HepG2 (cell line): ENCODE results near the gene MSI2. TPM values are rescaled to one million over a fixed set of nuclear protein-coding genes. Genes with fewer than 3 reads are reported as not detected.
A peak's percentile ranks its signal among the peaks of the same experiment; 100 is the strongest.

Source experiments
- ARID2 ChIP-seq: sonication (generic); formaldehyde crosslinking; IDR thresholded peaks from 2 replicates; pipeline ENCODE4 v1.8.1; 2022; ENCODE audit warnings: mild to moderate bottlenecking, missing genetic modification reagents, borderline replicate concordance
- ARID4A ChIP-seq: sonication (generic); formaldehyde crosslinking; IDR thresholded peaks from 2 replicates; pipeline ENCODE4 v1.5.0; 2020; ENCODE audit warnings: mild to moderate bottlenecking, missing genetic modification reagents, borderline replicate concordance
- ARNT2 ChIP-seq: sonication (generic); formaldehyde crosslinking; IDR thresholded peaks from 2 replicates; pipeline ENCODE4 v1.8.0; 2022; ENCODE audit warnings: mild to moderate bottlenecking, low read depth, missing genetic modification reagents, moderate library complexity
- CC2D1A ChIP-seq: sonication (generic); formaldehyde crosslinking; IDR thresholded peaks from 2 replicates; pipeline ENCODE4 v1.8.1; 2023; ENCODE audit warnings: mild to moderate bottlenecking, missing genetic modification reagents
- CENPX ChIP-seq: sonication (generic); formaldehyde crosslinking; IDR thresholded peaks from 2 replicates; pipeline ENCODE4 v1.9.0; 2021; ENCODE audit warnings: mild to moderate bottlenecking, missing genetic modification reagents, moderate library complexity
- KDM1A ChIP-seq: IDR thresholded peaks from 2 replicates; pipeline ENCODE4 v1.6.1; 2016; ENCODE audit warnings: missing compliant biosample characterization
- MTF1 ChIP-seq: sonication (generic); formaldehyde crosslinking; IDR thresholded peaks from 2 replicates; pipeline ENCODE4 v1.5.0; 2020; ENCODE audit warnings: missing genetic modification reagents
- TCF12 ChIP-seq, 2 experiments: fragments of 450-650 bp in 1 of 2; sonication (generic) in 1 of 2; formaldehyde crosslinking in 1 of 2; IDR thresholded peaks; 2 replicates each; pipeline versions ENCODE4 v1.6.1 to v1.8.0; 2017 to 2022; ENCODE audit warnings: antibody characterized with exemption in 1 of 2, mild to moderate bottlenecking in 1 of 2, missing genetic modification reagents in 1 of 2, moderate library complexity in 1 of 2
- ZNF761 ChIP-seq: sonication (generic); formaldehyde crosslinking; conservative IDR thresholded peaks from 2 replicates; pipeline ENCODE4 v1.4.0; 2020; ENCODE audit warnings: mild to moderate bottlenecking, missing genetic modification reagents
- polyA plus RNA-seq, 8 experiments: library from polyadenylated mRNA; depleted of rRNA in 3 of 8; stranded (reverse) in 7 of 8; unstranded in 1 of 8; fragments of >200 nt; fragmentation: Illumina TruSeq in 4 of 8; extraction: Trizol in 4 of 8; gene quantifications; 2 replicates each; pipeline versions ENCODE4 v1.2.1 to v1.2.3, GENCODE V29; 2011 to 2016; ENCODE audit warnings: low read depth in 4 of 8, missing spikeins in 1 of 8, mixed read lengths in 1 of 8; ENCODE audit not compliant: insufficient read depth in 1 of 8
- total RNA-seq, 5 experiments: library from RNA; depleted of rRNA; stranded (reverse); fragments of >200 nt; fragmentation: Illumina TruSeq; extraction: Trizol; gene quantifications; 2 replicates each; pipeline ENCODE4 v1.2.3, GENCODE V29; 2016; ENCODE audit warnings: low read depth in 1 of 5
- TF ChIP-seq, protein P1 (sequence below): IDR thresholded peaks from 2 replicates; pipeline ENCODE4 v1.6.1; 2016; ENCODE audit warnings: mild to moderate bottlenecking, missing biosample characterization, missing genetic modification reagents
- TF ChIP-seq, protein P2 (sequence below): fragments of 450-650 bp; IDR thresholded peaks from 2 replicates; pipeline ENCODE4 v1.6.1; 2017; ENCODE audit warnings: mild to moderate bottlenecking
- TF ChIP-seq, protein P3 (sequence below): sonication (generic); formaldehyde crosslinking; IDR thresholded peaks from 2 replicates; pipeline ENCODE4 v1.9.0; 2021; ENCODE audit warnings: missing genetic modification reagents, borderline replicate concordance

MSI2 gene
- total and polyA plus RNA-seq, 2 of the 13 experiments (the other 11 are each of a cell fraction or from before 2014, with no cell fraction given) = 77.5 to 78.4 TPM

GRCh38 chr17:57697891-57698711, 441.8 kb downstream of the MSI2 start (continued):
- 0 out of 2 replicates have a peak, but pooled peaks have one; percentile 43 for TF ChIP-seq ARID4A (CRISPR knock-in tag)
- no peak for TF ChIP-seq KDM1A (CRISPR knock-in tag)
- TF ChIP-seq, protein P1, sequence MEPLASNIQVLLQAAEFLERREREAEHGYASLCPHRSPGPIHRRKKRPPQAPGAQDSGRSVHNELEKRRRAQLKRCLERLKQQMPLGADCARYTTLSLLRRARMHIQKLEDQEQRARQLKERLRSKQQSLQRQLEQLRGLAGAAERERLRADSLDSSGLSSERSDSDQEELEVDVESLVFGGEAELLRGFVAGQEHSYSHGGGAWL = no peak
- TF ChIP-seq, protein P2, sequence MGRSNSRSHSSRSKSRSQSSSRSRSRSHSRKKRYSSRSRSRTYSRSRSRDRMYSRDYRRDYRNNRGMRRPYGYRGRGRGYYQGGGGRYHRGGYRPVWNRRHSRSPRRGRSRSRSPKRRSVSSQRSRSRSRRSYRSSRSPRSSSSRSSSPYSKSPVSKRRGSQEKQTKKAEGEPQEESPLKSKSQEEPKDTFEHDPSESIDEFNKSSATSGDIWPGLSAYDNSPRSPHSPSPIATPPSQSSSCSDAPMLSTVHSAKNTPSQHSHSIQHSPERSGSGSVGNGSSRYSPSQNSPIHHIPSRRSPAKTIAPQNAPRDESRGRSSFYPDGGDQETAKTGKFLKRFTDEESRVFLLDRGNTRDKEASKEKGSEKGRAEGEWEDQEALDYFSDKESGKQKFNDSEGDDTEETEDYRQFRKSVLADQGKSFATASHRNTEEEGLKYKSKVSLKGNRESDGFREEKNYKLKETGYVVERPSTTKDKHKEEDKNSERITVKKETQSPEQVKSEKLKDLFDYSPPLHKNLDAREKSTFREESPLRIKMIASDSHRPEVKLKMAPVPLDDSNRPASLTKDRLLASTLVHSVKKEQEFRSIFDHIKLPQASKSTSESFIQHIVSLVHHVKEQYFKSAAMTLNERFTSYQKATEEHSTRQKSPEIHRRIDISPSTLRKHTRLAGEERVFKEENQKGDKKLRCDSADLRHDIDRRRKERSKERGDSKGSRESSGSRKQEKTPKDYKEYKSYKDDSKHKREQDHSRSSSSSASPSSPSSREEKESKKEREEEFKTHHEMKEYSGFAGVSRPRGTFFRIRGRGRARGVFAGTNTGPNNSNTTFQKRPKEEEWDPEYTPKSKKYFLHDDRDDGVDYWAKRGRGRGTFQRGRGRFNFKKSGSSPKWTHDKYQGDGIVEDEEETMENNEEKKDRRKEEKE = no peak
- no peak for TF ChIP-seq TCF12 (IDR thresholded peaks at IDR 0.05)
- TF ChIP-seq TCF12 (CRISPR knock-in tag; IDR thresholded peaks at IDR 0.05) = no peak
- TF ChIP-seq MTF1 (CRISPR knock-in tag) = no peak
- TF ChIP-seq ZNF761 (CRISPR knock-in tag) = no peak
- no peak for TF ChIP-seq ARID2 (CRISPR knock-in tag)
- no peak for TF ChIP-seq ARNT2
- TF ChIP-seq, protein P3, sequence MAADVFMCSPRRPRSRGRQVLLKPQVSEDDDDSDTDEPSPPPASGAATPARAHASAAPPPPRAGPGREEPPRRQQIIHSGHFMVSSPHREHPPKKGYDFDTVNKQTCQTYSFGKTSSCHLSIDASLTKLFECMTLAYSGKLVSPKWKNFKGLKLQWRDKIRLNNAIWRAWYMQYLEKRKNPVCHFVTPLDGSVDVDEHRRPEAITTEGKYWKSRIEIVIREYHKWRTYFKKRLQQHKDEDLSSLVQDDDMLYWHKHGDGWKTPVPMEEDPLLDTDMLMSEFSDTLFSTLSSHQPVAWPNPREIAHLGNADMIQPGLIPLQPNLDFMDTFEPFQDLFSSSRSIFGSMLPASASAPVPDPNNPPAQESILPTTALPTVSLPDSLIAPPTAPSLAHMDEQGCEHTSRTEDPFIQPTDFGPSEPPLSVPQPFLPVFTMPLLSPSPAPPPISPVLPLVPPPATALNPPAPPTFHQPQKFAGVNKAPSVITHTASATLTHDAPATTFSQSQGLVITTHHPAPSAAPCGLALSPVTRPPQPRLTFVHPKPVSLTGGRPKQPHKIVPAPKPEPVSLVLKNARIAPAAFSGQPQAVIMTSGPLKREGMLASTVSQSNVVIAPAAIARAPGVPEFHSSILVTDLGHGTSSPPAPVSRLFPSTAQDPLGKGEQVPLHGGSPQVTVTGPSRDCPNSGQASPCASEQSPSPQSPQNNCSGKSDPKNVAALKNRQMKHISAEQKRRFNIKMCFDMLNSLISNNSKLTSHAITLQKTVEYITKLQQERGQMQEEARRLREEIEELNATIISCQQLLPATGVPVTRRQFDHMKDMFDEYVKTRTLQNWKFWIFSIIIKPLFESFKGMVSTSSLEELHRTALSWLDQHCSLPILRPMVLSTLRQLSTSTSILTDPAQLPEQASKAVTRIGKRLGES = no peak
- TF ChIP-seq CC2D1A = no peak
- TF ChIP-seq CENPX (CRISPR knock-in tag) = no peak
